ENCODE measurements around the gene MEPCE. TPM values are rescaled to one million over a fixed set of nuclear protein-coding genes. Genes with fewer than 3 reads are reported as not detected.

The MEPCE gene
- total and polyA plus RNA-seq, 4 donors: 6.7 to 21.8 (median 16.5) TPM

DNA sequence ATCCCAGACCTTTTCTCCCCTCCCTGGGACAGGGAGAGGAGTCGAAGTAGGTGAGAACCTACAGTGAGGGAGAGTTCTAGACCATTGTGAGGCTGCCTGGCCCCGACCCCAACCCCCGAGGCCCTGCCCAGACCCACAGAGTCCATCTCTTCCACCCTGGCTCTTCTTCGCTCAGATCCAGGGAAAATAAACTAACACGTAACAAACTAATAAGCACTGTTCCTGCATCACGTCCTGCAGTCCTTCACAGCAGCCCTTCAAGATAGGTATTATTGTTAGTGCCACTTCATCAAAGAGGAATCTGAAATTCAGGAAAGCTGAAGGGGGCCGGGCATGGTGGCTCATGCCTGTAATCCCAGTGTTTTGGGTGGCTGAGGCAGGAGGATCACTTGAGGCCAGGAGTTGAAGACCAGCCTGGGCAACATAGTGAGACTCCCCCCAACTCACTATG is 34.6 kb downstream of the MEPCE start, which contains the start of gene SPACDR (continued):
- TF ChIP-seq, protein P1, sequence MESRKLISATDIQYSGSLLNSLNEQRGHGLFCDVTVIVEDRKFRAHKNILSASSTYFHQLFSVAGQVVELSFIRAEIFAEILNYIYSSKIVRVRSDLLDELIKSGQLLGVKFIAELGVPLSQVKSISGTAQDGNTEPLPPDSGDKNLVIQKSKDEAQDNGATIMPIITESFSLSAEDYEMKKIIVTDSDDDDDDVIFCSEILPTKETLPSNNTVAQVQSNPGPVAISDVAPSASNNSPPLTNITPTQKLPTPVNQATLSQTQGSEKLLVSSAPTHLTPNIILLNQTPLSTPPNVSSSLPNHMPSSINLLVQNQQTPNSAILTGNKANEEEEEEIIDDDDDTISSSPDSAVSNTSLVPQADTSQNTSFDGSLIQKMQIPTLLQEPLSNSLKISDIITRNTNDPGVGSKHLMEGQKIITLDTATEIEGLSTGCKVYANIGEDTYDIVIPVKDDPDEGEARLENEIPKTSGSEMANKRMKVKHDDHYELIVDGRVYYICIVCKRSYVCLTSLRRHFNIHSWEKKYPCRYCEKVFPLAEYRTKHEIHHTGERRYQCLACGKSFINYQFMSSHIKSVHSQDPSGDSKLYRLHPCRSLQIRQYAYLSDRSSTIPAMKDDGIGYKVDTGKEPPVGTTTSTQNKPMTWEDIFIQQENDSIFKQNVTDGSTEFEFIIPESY (IDR thresholded peaks at IDR 0.05): no peak

DNA sequence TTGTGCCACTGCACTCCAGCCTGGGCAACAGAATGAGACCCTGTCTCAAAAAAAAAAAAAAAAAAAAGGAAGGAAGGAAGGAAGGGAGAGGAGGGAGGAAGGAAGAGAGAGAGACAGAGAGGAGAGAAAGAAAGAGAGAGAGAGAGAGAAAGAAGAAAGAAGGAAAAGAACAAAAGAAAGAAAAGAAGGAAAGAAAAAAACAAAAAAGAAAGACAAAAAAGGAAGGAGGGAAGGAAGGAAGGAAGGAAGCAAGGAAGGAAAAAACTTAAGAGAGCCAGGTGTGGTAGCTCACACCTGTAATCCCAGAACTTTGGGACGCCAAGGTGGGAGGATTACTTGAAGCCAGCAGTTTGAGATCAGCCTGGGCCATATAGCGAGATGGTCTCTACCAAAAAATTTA is 35.2 kb downstream of the MEPCE start:
- no peak for DNase-seq (ENCODE audit: low spot score)
- TF ChIP-seq GABPA (IDR thresholded peaks at IDR 0.05 in 1 of 2, conservative IDR thresholded peaks at IDR 0.05 in 1 of 2) (no peak), FOXA1 (IDR thresholded peaks at IDR 0.05) (no peak), NR2F2 (IDR thresholded peaks at IDR 0.05) (no peak), TAF1 (conservative IDR thresholded peaks at IDR 0.05) (no peak), SP1 (IDR thresholded peaks at IDR 0.05) (no peak), JUND (IDR thresholded peaks at IDR 0.05) (no peak), HNF4A (conservative IDR thresholded peaks at IDR 0.05) (no peak), RXRA (IDR thresholded peaks at IDR 0.05) (no peak), FOXA2 (IDR thresholded peaks at IDR 0.05) (no peak), YY1 (IDR thresholded peaks at IDR 0.05) (no peak)
- TF ChIP-seq, protein P2, sequence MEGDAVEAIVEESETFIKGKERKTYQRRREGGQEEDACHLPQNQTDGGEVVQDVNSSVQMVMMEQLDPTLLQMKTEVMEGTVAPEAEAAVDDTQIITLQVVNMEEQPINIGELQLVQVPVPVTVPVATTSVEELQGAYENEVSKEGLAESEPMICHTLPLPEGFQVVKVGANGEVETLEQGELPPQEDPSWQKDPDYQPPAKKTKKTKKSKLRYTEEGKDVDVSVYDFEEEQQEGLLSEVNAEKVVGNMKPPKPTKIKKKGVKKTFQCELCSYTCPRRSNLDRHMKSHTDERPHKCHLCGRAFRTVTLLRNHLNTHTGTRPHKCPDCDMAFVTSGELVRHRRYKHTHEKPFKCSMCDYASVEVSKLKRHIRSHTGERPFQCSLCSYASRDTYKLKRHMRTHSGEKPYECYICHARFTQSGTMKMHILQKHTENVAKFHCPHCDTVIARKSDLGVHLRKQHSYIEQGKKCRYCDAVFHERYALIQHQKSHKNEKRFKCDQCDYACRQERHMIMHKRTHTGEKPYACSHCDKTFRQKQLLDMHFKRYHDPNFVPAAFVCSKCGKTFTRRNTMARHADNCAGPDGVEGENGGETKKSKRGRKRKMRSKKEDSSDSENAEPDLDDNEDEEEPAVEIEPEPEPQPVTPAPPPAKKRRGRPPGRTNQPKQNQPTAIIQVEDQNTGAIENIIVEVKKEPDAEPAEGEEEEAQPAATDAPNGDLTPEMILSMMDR (IDR thresholded peaks at IDR 0.05; ENCODE audit: low read depth, low read length, missing input control): no peak
- TF ChIP-seq, protein P1 (IDR thresholded peaks at IDR 0.05): no peak
- TF ChIP-seq, protein P3, sequence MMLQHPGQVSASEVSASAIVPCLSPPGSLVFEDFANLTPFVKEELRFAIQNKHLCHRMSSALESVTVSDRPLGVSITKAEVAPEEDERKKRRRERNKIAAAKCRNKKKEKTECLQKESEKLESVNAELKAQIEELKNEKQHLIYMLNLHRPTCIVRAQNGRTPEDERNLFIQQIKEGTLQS (IDR thresholded peaks at IDR 0.05): no peak
- TF ChIP-seq, protein P4, sequence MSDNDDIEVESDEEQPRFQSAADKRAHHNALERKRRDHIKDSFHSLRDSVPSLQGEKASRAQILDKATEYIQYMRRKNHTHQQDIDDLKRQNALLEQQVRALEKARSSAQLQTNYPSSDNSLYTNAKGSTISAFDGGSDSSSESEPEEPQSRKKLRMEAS (IDR thresholded peaks at IDR 0.05): no peak
- TF ChIP-seq, protein P5, sequence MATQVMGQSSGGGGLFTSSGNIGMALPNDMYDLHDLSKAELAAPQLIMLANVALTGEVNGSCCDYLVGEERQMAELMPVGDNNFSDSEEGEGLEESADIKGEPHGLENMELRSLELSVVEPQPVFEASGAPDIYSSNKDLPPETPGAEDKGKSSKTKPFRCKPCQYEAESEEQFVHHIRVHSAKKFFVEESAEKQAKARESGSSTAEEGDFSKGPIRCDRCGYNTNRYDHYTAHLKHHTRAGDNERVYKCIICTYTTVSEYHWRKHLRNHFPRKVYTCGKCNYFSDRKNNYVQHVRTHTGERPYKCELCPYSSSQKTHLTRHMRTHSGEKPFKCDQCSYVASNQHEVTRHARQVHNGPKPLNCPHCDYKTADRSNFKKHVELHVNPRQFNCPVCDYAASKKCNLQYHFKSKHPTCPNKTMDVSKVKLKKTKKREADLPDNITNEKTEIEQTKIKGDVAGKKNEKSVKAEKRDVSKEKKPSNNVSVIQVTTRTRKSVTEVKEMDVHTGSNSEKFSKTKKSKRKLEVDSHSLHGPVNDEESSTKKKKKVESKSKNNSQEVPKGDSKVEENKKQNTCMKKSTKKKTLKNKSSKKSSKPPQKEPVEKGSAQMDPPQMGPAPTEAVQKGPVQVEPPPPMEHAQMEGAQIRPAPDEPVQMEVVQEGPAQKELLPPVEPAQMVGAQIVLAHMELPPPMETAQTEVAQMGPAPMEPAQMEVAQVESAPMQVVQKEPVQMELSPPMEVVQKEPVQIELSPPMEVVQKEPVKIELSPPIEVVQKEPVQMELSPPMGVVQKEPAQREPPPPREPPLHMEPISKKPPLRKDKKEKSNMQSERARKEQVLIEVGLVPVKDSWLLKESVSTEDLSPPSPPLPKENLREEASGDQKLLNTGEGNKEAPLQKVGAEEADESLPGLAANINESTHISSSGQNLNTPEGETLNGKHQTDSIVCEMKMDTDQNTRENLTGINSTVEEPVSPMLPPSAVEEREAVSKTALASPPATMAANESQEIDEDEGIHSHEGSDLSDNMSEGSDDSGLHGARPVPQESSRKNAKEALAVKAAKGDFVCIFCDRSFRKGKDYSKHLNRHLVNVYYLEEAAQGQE (IDR thresholded peaks at IDR 0.05): no peak
- Histone ChIP-seq H3K9ac (ENCODE audit: low read depth in 1 of 2, low read length in 2 of 2) (no peak overlapping the region), H3K4me3 (ENCODE audit: low read depth in 1 of 3, low read length in 3 of 3) (no peak overlapping the region), H3K27ac (ENCODE audit: low read depth in 1 of 2, low read length in 2 of 2) (no peak overlapping the region), H3K9me3 (ENCODE audit: control insufficient read depth in 4 of 4, low read length in 3 of 4) (no peaks in the 10 kb centered on the region), H3K36me3 (ENCODE audit: control insufficient read depth in 4 of 4, insufficient read depth in 3 of 4, low read depth in 1 of 4, low read length in 3 of 4) (peaks cover 0 to 1% (median 0%) of the 10 kb centered on the region in 4 donors), H3K4me1 (ENCODE audit: control insufficient read depth in 4 of 4, insufficient read depth in 4 of 4, low read length in 3 of 4) (peaks cover 5 to 14% (median 11%) of the 10 kb centered on the region in 4 donors), H3K27me3 (ENCODE audit: control insufficient read depth in 4 of 4, insufficient read depth in 4 of 4, low read length in 3 of 4) (no peaks in the 10 kb centered on the region)
- 98% methylated on average over 2 of the region's 2 CpGs for WGBS
